Tibial nerve (tissue), 4 donors: ENCODE results near the gene SUPT5H. TPM values are rescaled to one million over a fixed set of nuclear protein-coding genes. Genes with fewer than 3 reads are reported as not detected.

Experiments used
- DNase-seq, 2 donors: peaks; one replicate each; pipeline ENCODE4 v3.0.0-alpha.2; 2019; ENCODE audit warnings: low spot score in 2 of 2
- H3K27ac ChIP-seq, 4 donors: fragments of 200-600 bp; sonication (generic) in 3 of 4; one replicate each; pipeline ENCODE4 v1.5.1; 2017 to 2019; ENCODE audit warnings: mild to moderate bottlenecking in 1 of 4
- H3K27me3 ChIP-seq, 2 donors: fragments of 200-600 bp; sonication (generic) in 1 of 2; one replicate each; pipeline versions ENCODE4 v1.5.1 to v1.6.0; 2017 to 2019
- H3K36me3 ChIP-seq, 3 donors: fragments of 200-600 bp; sonication (generic); one replicate each; pipeline ENCODE4 v1.5.1; 2018 to 2019
- H3K4me1 ChIP-seq, 4 donors: fragments of 200-600 bp; sonication (generic) in 3 of 4; one replicate each; pipeline ENCODE4 v1.5.1; 2017 to 2019
- H3K4me3 ChIP-seq, 4 donors: fragments of 200-600 bp; sonication (generic) in 3 of 4; one replicate each; pipeline ENCODE4 v1.5.1; 2017 to 2019; ENCODE audit warnings: mild to moderate bottlenecking in 1 of 4, moderate library complexity in 1 of 4
- H3K9me3 ChIP-seq, 4 donors: fragments of 200-600 bp; sonication (generic) in 3 of 4; one replicate each; pipeline ENCODE4 v1.5.1; 2017 to 2019
- EP300 ChIP-seq, 2 donors: sonication (generic); formaldehyde crosslinking; IDR thresholded peaks; one replicate each; pipeline ENCODE4 v1.6.1; 2017; ENCODE audit warnings: antibody characterized with exemption in 2 of 2, mild to moderate bottlenecking in 1 of 2
- POLR2A ChIP-seq, 2 donors: fragments of 450-650 bp; IDR thresholded peaks; one replicate each; pipeline ENCODE4 v1.6.1; 2017; ENCODE audit warnings: antibody characterized with exemption in 2 of 2, mild to moderate bottlenecking in 2 of 2, moderate library complexity in 2 of 2
- WGBS, 2 donors: methylation state at CpG; one replicate each; pipeline ENCODE4 v1.1.5; 2018; 5-methylcytosine and 5-hydroxymethylcytosine counted together
- total RNA-seq, 4 donors: library from RNA; depleted of rRNA; stranded (reverse); fragments of >200 nt; gene quantifications; one replicate each; pipeline ENCODE4 v1.1.0, GENCODE V29; 2016
- TF ChIP-seq, protein P1 (sequence below), 5 experiments: fragments of 200-600 bp in 3 of 5; fragments of 450-650 bp in 2 of 5; sonication (generic) in 3 of 5; IDR thresholded peaks; one replicate each; pipeline ENCODE4 v1.5.1; 2016 to 2019; ENCODE audit warnings: antibody characterized with exemption in 5 of 5, mild to moderate bottlenecking in 3 of 5, moderate library complexity in 2 of 5

The SUPT5H gene
- total RNA-seq, 4 donors from 2014 or later = 94.4 to 120 (median 106) TPM

DNA sequence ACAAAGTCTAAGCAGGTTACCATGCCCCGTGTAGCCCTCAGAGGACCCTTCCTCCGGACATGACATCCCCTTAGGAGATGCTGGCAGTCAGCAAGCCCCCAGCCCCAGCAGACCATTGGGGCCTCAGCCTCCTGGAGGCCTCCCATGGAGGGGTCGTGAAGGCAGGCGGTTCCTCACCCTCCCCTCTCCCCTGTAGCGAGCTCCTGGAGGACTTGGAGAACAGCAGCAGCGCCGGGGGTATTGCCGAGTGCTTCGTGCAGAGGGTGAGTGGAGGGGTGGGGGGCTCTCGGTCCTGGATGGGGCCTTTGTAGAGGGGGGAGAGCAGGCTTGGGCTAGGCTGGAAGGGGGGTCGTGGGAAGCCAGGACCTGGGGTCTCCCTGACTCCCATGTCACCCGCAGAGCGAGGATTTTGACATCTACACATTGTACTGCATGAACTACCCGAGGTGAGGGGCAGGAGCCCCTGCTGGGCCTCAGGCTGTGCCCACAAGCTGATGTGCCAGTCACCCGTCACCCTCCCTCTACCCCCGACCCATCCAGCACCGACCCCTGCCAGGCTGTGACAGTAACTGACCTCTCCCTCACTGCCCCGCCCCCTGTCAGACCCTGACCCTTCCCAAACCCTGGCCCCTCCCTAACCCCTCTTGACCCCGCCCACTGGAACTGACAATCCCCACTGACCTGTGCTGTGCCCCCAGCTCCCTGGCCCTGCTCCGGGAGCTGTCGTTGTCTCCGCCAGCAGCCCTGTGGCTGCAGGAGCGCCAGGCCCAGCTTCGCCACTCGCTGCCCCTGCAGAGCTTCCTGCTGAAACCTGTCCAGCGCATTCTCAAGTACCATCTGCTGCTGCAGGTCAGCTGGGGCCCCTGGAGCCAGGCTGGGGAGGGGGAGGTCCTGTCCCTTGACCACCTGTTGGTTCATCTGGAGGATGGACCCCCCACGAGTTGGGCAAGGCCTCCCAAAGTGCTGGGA lies 28.9 kb upstream of the SUPT5H start:
- WGBS, 2 donors = 71 to 72% methylated on average over 18 to 23 of the region's 27 CpGs

DNA sequence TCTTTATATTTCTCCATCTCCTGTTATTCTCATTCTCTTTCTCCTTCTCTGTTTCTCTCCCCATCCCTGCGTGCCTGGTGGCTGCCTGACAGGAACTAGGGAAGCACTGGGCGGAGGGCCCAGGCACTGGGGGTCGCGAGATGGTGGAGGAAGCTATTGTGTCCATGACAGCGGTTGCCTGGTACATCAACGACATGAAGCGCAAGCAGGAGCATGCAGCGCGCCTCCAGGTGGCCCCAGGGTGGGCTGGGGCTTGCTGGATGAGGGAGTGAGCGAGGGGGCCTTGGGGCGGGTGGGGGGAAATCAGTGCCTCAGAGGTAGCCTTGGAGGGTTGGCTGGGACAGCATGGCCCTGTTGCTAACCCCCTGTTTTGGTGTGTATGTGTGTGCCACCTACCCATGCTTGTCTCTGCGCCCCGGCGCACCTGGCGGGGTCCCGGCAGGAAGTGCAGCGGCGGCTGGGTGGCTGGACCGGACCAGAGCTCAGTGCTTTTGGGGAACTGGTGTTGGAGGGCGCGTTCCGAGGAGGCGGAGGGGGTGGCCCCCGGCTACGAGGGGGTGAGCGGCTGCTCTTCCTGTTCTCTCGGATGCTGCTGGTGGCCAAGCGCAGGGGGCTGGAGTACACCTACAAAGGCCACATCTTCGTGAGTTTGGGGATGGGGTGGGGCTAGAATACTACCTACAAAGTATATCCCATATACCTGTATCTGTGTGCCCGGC lies 27.8 kb upstream of the SUPT5H start:
- Histone ChIP-seq H3K27me3 (no peaks in the 10 kb centered on the region), H3K36me3 (peaks cover 0 to 69% (median 0%) of the 10 kb centered on the region in 3 donors), H3K4me1 (peaks cover 0 to 43% (median 19%) of the 10 kb centered on the region in 4 donors), H3K9me3 (no peaks in the 10 kb centered on the region), H3K4me3 (no peak overlapping the region), H3K27ac (peak overlapping the region in 2 of 4 donors; percentile 94 to 95)
- WGBS, 2 donors = 86 to 92% methylated on average over 22 to 29 of the region's 30 CpGs
- TF ChIP-seq POLR2A (IDR thresholded peaks at IDR 0.05) (no peak), EP300 (IDR thresholded peaks at IDR 0.05) (no peak)
- TF ChIP-seq, protein P1, sequence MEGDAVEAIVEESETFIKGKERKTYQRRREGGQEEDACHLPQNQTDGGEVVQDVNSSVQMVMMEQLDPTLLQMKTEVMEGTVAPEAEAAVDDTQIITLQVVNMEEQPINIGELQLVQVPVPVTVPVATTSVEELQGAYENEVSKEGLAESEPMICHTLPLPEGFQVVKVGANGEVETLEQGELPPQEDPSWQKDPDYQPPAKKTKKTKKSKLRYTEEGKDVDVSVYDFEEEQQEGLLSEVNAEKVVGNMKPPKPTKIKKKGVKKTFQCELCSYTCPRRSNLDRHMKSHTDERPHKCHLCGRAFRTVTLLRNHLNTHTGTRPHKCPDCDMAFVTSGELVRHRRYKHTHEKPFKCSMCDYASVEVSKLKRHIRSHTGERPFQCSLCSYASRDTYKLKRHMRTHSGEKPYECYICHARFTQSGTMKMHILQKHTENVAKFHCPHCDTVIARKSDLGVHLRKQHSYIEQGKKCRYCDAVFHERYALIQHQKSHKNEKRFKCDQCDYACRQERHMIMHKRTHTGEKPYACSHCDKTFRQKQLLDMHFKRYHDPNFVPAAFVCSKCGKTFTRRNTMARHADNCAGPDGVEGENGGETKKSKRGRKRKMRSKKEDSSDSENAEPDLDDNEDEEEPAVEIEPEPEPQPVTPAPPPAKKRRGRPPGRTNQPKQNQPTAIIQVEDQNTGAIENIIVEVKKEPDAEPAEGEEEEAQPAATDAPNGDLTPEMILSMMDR (IDR thresholded peaks at IDR 0.05) = no peak
- DNase-seq = no peak

More for the DNA sequence above, 28.9 kb upstream of the SUPT5H start:
- TF ChIP-seq, protein P1 (IDR thresholded peaks at IDR 0.05) = no peak
- TF ChIP-seq EP300 (IDR thresholded peaks at IDR 0.05) = no peak
- no peak for TF ChIP-seq POLR2A (IDR thresholded peaks at IDR 0.05)
- no peaks in the 10 kb centered on the region for H3K27me3 ChIP-seq
- peaks cover 0 to 58% (median 0%) of the 10 kb centered on the region in 3 donors for H3K36me3 ChIP-seq
- no peaks in the 10 kb centered on the region for H3K9me3 ChIP-seq
- no peak for DNase-seq
- H3K4me1 ChIP-seq = peaks cover 0 to 47% (median 22%) of the 10 kb centered on the region in 4 donors
- peak overlapping the region in 3 of 4 donors; percentile 94 to 99 (median 95) for H3K27ac ChIP-seq
- H3K4me3 ChIP-seq = peak overlapping the region in 1 of 4 donors; percentile 66

DNA sequence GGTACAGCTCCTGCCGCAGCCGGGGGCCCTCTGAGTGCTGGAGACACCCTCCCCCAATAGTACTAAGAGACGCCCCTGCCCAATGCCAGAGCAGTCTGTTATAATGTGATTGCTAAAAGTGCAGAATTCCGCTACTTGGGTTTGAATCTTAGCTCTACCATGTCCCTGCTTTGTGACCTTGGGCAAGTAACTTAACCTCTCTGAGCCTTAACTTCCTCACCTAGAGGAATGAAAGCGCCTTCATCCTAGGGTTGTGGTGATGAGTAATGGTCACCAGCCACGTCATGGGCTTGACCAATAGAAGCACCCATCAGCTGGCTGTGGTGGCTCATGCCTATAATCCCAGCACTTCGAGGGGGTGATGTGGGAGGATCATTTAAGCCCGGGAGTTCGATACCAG lies 26.4 kb upstream of the SUPT5H start:
- no peaks in the 10 kb centered on the region for H3K9me3 ChIP-seq
- peaks cover 0 to 37% (median 15%) of the 10 kb centered on the region in 4 donors for H3K4me1 ChIP-seq
- TF ChIP-seq EP300 (IDR thresholded peaks at IDR 0.05) (no peak), POLR2A (IDR thresholded peaks at IDR 0.05) (no peak)
- TF ChIP-seq, protein P1 (IDR thresholded peaks at IDR 0.05) = no peak
- 87 to 90% methylated on average over 9 of the region's 9 CpGs for WGBS, 2 donors
- H3K36me3 ChIP-seq = peaks cover 0 to 83% (median 0%) of the 10 kb centered on the region in 3 donors
- no peak for DNase-seq
- no peaks in the 10 kb centered on the region for H3K27me3 ChIP-seq
- no peak overlapping the region for H3K4me3 ChIP-seq
- no peak overlapping the region for H3K27ac ChIP-seq

DNA sequence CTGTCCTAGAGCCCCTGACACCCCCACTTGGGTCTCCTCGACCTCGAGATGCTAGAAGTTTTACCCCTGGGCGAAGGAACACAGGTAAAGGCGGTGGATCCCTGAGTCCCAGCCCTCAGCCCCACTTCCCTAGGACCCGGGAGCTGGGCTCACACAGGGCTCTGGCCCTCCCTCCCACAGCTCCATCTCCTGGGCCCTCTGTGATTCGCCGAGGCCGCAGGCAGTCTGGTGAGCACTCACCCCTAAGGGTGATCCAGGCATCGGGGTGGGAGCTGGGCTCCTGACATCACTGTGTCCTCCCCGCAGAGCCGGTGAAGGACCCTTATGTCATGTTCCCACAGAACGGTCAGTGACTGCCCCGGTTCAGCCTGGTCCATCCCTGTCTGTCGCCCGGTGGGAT lies 24.6 kb upstream of the SUPT5H start:
- peaks cover 0 to 22% (median 3%) of the 10 kb centered on the region in 4 donors for H3K4me1 ChIP-seq
- no peak for DNase-seq
- TF ChIP-seq, protein P1 (IDR thresholded peaks at IDR 0.05) = no peak
- no peak for TF ChIP-seq EP300 (IDR thresholded peaks at IDR 0.05)
- no peak for TF ChIP-seq POLR2A (IDR thresholded peaks at IDR 0.05)
- H3K27me3 ChIP-seq = no peaks in the 10 kb centered on the region
- H3K9me3 ChIP-seq = no peaks in the 10 kb centered on the region
- peaks cover 0 to 94% (median 0%) of the 10 kb centered on the region in 3 donors for H3K36me3 ChIP-seq
- H3K4me3 ChIP-seq = no peak overlapping the region
- WGBS, 2 donors = 85 to 93% methylated on average over 14 to 15 of the region's 15 CpGs
- H3K27ac ChIP-seq = peak overlapping the region in 1 of 4 donors; percentile 39
